Activated naive CD8-positive, alpha-beta T cell treated with anti-CD3 and anti-CD28 coated beads, Interleukin-2, amount 10 ng/mL, durations not matched to agents 7 days and 5 days (primary cell): Measurements from ENCODE around the gene LRRC47. TPM values are rescaled to one million over a fixed set of nuclear protein-coding genes. Genes with fewer than 3 reads are reported as not detected.

Experiments used
- ATAC-seq: fragments of 150-1000 bp; cut with Tn5 transposase; one replicate; pipeline ENCODE4 v1.10.0; 2021; ENCODE audit warnings: low read depth, moderate library complexity
- POLR2A ChIA-PET: fragments of 350-600 bp; sonication (Branson Sonifier 250); formaldehyde crosslinking; loops from one replicate; lab custom pipeline; 2021; ENCODE audit warnings: antibody characterized with exemption; lab: Charles Lee
- DNase-seq: peaks from one replicate; pipeline ENCODE4 v3.0.0; 2021
- H3K27ac Mint-ChIP-seq: one replicate; pipeline ENCODE4 v1.8.0; 2022; ENCODE audit warnings: mild to moderate bottlenecking, mixed read lengths
- H3K27me3 Mint-ChIP-seq: one replicate; pipeline ENCODE4 v1.8.0; 2022; ENCODE audit warnings: mild to moderate bottlenecking, moderate library complexity, mixed read lengths
- H3K36me3 Mint-ChIP-seq: one replicate; pipeline ENCODE4 v1.8.0; 2021; ENCODE audit warnings: mild to moderate bottlenecking, mixed read lengths
- H3K4me1 Mint-ChIP-seq: one replicate; pipeline ENCODE4 v1.8.0; 2021; ENCODE audit warnings: mixed read lengths
- H3K4me3 Mint-ChIP-seq: one replicate; pipeline ENCODE4 v1.8.0; 2022; ENCODE audit warnings: mild to moderate bottlenecking, moderate library complexity, mixed read lengths
- H3K9me3 Mint-ChIP-seq: one replicate; pipeline ENCODE4 v1.8.0; 2021; ENCODE audit warnings: mixed read lengths
- total RNA-seq, 2 experiments: library from RNA; stranded (reverse); gene quantifications; one replicate each; pipeline ENCODE4 v1.2.3, GENCODE V29; 2021

Gene LRRC47
- total RNA-seq: 10 to 100 TPM; 32.0 to 40.6 TPM

GRCh38 chr1:3796215-3797061, at the start of gene LRRC47:
LRRC47 (minus strand) TSS chr1:3796498; CDS start chr1:3796476, 22 bp downstream.
- peak within 1 kb of the TSS; percentile 94 for H3K27ac Mint-ChIP-seq
- H3K36me3 Mint-ChIP-seq: peaks cover 1% of the 10 kb centered on the region
- H3K4me1 Mint-ChIP-seq: peaks cover 27% of the 10 kb centered on the region
- H3K9me3 Mint-ChIP-seq: no peaks in the 10 kb centered on the region
- DNase-seq: peak; percentile 95
- POLR2A ChIA-PET: interaction anchor here (0.6 to 1.8 kb wide), 10 partner anchors 9 to 106 kb away, joined by 3 to 7 read pairs (median 4); partner anchors contain the start of genes C1orf174, CEP104 and DFFB
- H3K4me3 Mint-ChIP-seq: peak within 1 kb of the TSS; percentile 91
- peak; percentile 99 for ATAC-seq
- H3K27me3 Mint-ChIP-seq: peaks cover 6% of the 10 kb centered on the region

GRCh38 chr1:3842912-3843311, 46.6 kb upstream of the LRRC47 start:
- Mint-ChIP-seq H3K4me1 (no peaks in the 10 kb centered on the region), H3K36me3 (peaks cover 38% of the 10 kb centered on the region), H3K4me3 (no peak overlapping the region), H3K27ac (no peak overlapping the region), H3K9me3 (no peaks in the 10 kb centered on the region), H3K27me3 (no peaks in the 10 kb centered on the region)
- DNase-seq (no peak), ATAC-seq (no peak)
- POLR2A ChIA-PET: no interaction called here

GRCh38 chr1:3841491-3841890, 45.2 kb upstream of the LRRC47 start:
- DNase-seq (no peak), ATAC-seq (no peak)
- Mint-ChIP-seq H3K4me1 (no peaks in the 10 kb centered on the region), H3K36me3 (peaks cover 50% of the 10 kb centered on the region), H3K9me3 (peaks cover 7% of the 10 kb centered on the region), H3K27ac (no peak overlapping the region), H3K4me3 (no peak overlapping the region), H3K27me3 (no peaks in the 10 kb centered on the region)
- POLR2A ChIA-PET: no interaction called here

- no peaks in the 10 kb centered on the region for H3K4me1 Mint-ChIP-seq
- peaks cover 7% of the 10 kb centered on the region for H3K9me3 Mint-ChIP-seq
- no peak overlapping the region for H3K4me3 Mint-ChIP-seq
- POLR2A ChIA-PET: no interaction called here
- H3K36me3 Mint-ChIP-seq: peaks cover 54% of the 10 kb centered on the region
- H3K27ac Mint-ChIP-seq: no peak overlapping the region
- no peak for DNase-seq
- ATAC-seq: no peak
- no peaks in the 10 kb centered on the region for H3K27me3 Mint-ChIP-seq
Observed at GRCh38 chr1:3838788-3839187, 42.5 kb upstream of the LRRC47 start.

- peaks cover 47% of the 10 kb centered on the region for H3K36me3 Mint-ChIP-seq
- ATAC-seq (no peak), DNase-seq (no peak)
- no peak overlapping the region for H3K27ac Mint-ChIP-seq
- no peak overlapping the region for H3K4me3 Mint-ChIP-seq
- H3K9me3 Mint-ChIP-seq: peaks cover 7% of the 10 kb centered on the region
- POLR2A ChIA-PET: no interaction called here
- H3K4me1 Mint-ChIP-seq: no peaks in the 10 kb centered on the region
- H3K27me3 Mint-ChIP-seq: no peaks in the 10 kb centered on the region
Observed at GRCh38 chr1:3837685-3838084, 41.4 kb upstream of the LRRC47 start.

- ATAC-seq: no peak
- POLR2A ChIA-PET: no interaction called here
- Mint-ChIP-seq H3K4me3 (no peak overlapping the region), H3K27ac (no peak overlapping the region), H3K36me3 (peaks cover 48% of the 10 kb centered on the region), H3K4me1 (no peaks in the 10 kb centered on the region), H3K27me3 (no peaks in the 10 kb centered on the region), H3K9me3 (peaks cover 7% of the 10 kb centered on the region)
- no peak for DNase-seq
Observed at GRCh38 chr1:3837200-3837599, 40.9 kb upstream of the LRRC47 start.

- no peaks in the 10 kb centered on the region for H3K4me1 Mint-ChIP-seq
- H3K27me3 Mint-ChIP-seq: no peaks in the 10 kb centered on the region
- H3K36me3 Mint-ChIP-seq: peaks cover 48% of the 10 kb centered on the region
- peaks cover 7% of the 10 kb centered on the region for H3K9me3 Mint-ChIP-seq
- DNase-seq (no peak), ATAC-seq (no peak)
- POLR2A ChIA-PET: no interaction called here
- no peak overlapping the region for H3K4me3 Mint-ChIP-seq
- no peak overlapping the region for H3K27ac Mint-ChIP-seq
Observed at GRCh38 chr1:3836421-3836820, 40.1 kb upstream of the LRRC47 start.

- no peak for DNase-seq
- Mint-ChIP-seq H3K36me3 (peaks cover 48% of the 10 kb centered on the region), H3K4me3 (no peak overlapping the region), H3K9me3 (peaks cover 7% of the 10 kb centered on the region), H3K4me1 (no peaks in the 10 kb centered on the region), H3K27ac (no peak overlapping the region), H3K27me3 (no peaks in the 10 kb centered on the region)
- POLR2A ChIA-PET: no interaction called here
- no peak for ATAC-seq
Observed at GRCh38 chr1:3834701-3835100, 38.4 kb upstream of the LRRC47 start.

- POLR2A ChIA-PET: no interaction called here
- DNase-seq (no peak), ATAC-seq (no peak)
- no peaks in the 10 kb centered on the region for H3K27me3 Mint-ChIP-seq
- H3K4me1 Mint-ChIP-seq: no peaks in the 10 kb centered on the region
- no peak overlapping the region for H3K27ac Mint-ChIP-seq
- H3K4me3 Mint-ChIP-seq: no peak overlapping the region
- H3K36me3 Mint-ChIP-seq: peaks cover 24% of the 10 kb centered on the region
- no peaks in the 10 kb centered on the region for H3K9me3 Mint-ChIP-seq
Observed at GRCh38 chr1:3831689-3832088, 35.4 kb upstream of the LRRC47 start.

- no peaks in the 10 kb centered on the region for H3K27me3 Mint-ChIP-seq
- H3K36me3 Mint-ChIP-seq: peaks cover 15% of the 10 kb centered on the region
- no peak for DNase-seq
- POLR2A ChIA-PET: no interaction called here
- H3K27ac Mint-ChIP-seq: no peak overlapping the region
- no peak overlapping the region for H3K4me3 Mint-ChIP-seq
- no peaks in the 10 kb centered on the region for H3K9me3 Mint-ChIP-seq
- no peaks in the 10 kb centered on the region for H3K4me1 Mint-ChIP-seq
- ATAC-seq: no peak
Observed at GRCh38 chr1:3828391-3828790, 32.1 kb upstream of the LRRC47 start.

- no peak for ATAC-seq
- POLR2A ChIA-PET: no interaction called here
- Mint-ChIP-seq H3K27me3 (no peaks in the 10 kb centered on the region), H3K9me3 (no peaks in the 10 kb centered on the region), H3K4me1 (no peaks in the 10 kb centered on the region), H3K36me3 (peaks cover 12% of the 10 kb centered on the region), H3K27ac (no peak overlapping the region), H3K4me3 (no peak overlapping the region)
- DNase-seq: no peak
Observed at GRCh38 chr1:3827813-3828307, 31.6 kb upstream of the LRRC47 start.

GRCh38 chr1:3825356-3825755, 29.1 kb upstream of the LRRC47 start:
- peaks cover 7% of the 10 kb centered on the region for H3K36me3 Mint-ChIP-seq
- H3K27me3 Mint-ChIP-seq: no peaks in the 10 kb centered on the region
- H3K9me3 Mint-ChIP-seq: no peaks in the 10 kb centered on the region
- DNase-seq (no peak), ATAC-seq (no peak)
- H3K4me3 Mint-ChIP-seq: no peak overlapping the region
- no peaks in the 10 kb centered on the region for H3K4me1 Mint-ChIP-seq
- H3K27ac Mint-ChIP-seq: no peak overlapping the region
- POLR2A ChIA-PET: no interaction called here

GRCh38 chr1:3824650-3825049, 28.4 kb upstream of the LRRC47 start:
- no peak for DNase-seq
- no peaks in the 10 kb centered on the region for H3K4me1 Mint-ChIP-seq
- peaks cover 7% of the 10 kb centered on the region for H3K36me3 Mint-ChIP-seq

GRCh38 chr1:3822421-3822820, 26.1 kb upstream of the LRRC47 start:
- POLR2A ChIA-PET: no interaction called here
- Mint-ChIP-seq H3K36me3 (peaks cover 1% of the 10 kb centered on the region), H3K9me3 (no peaks in the 10 kb centered on the region), H3K4me1 (no peaks in the 10 kb centered on the region), H3K4me3 (no peak overlapping the region), H3K27me3 (no peaks in the 10 kb centered on the region), H3K27ac (no peak overlapping the region)
- no peak for DNase-seq
- no peak for ATAC-seq

More at GRCh38 chr1:3824650-3825049, 28.4 kb upstream of the LRRC47 start:
- POLR2A ChIA-PET: no interaction called here
- Mint-ChIP-seq H3K27ac (no peak overlapping the region), H3K27me3 (no peaks in the 10 kb centered on the region), H3K4me3 (no peak overlapping the region), H3K9me3 (no peaks in the 10 kb centered on the region)
- no peak for ATAC-seq
